ENCODE results near the gene GSKIP. TPM values are rescaled to one million over a fixed set of nuclear protein-coding genes. Genes with fewer than 3 reads are reported as not detected.
"Not testable (repeated sequence)": the region's sequence is repeated elsewhere in the genome, so short reads cannot be mapped to it uniquely, and the experiment has no call there.

GSKIP gene
- total RNA-seq, 1 donor from 2014 or later: 27.3 TPM

DNA sequence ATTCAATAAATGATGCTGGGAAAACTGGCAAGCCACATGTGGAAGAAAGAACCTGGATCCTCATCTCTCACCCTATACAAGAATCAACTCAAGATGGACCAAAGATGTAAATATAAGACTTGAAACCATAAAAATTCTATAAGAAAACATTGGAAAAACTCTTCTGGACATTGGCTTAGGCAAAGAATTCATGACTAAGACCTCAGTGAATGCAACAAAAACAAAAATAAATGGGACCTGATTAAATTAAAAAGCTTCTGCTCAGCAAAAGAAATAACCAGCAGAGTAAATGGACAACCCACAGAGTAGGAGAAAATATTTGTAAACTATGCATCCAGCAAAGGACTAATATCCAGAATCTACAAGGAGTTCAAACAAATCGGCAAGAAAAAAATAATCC is 24.8 kb upstream of the GSKIP start:
- Mint-ChIP-seq H3K4me3 (ENCODE audit: low read depth) (no peak overlapping the region), H3K4me1 (ENCODE audit: low read depth) (no peaks in the 10 kb centered on the region), H3K27ac (no peak overlapping the region), H3K36me3 (ENCODE audit: insufficient read depth) (peaks cover 26% of the 10 kb centered on the region), H3K27me3 (no peaks in the 10 kb centered on the region), H3K9me3 (ENCODE audit: low read depth) (peaks cover 4% of the 10 kb centered on the region)
- no peak for DNase-seq (ENCODE audit: low spot score, unreplicated experiment)
- TF ChIP-seq, protein P1, sequence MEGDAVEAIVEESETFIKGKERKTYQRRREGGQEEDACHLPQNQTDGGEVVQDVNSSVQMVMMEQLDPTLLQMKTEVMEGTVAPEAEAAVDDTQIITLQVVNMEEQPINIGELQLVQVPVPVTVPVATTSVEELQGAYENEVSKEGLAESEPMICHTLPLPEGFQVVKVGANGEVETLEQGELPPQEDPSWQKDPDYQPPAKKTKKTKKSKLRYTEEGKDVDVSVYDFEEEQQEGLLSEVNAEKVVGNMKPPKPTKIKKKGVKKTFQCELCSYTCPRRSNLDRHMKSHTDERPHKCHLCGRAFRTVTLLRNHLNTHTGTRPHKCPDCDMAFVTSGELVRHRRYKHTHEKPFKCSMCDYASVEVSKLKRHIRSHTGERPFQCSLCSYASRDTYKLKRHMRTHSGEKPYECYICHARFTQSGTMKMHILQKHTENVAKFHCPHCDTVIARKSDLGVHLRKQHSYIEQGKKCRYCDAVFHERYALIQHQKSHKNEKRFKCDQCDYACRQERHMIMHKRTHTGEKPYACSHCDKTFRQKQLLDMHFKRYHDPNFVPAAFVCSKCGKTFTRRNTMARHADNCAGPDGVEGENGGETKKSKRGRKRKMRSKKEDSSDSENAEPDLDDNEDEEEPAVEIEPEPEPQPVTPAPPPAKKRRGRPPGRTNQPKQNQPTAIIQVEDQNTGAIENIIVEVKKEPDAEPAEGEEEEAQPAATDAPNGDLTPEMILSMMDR (IDR thresholded peaks at IDR 0.05; ENCODE audit: unreplicated experiment): no peak

- no peaks in the 10 kb centered on the region for H3K4me1 Mint-ChIP-seq (ENCODE audit: low read depth)
- no peak overlapping the region for H3K27ac Mint-ChIP-seq
- TF ChIP-seq, protein P1 (IDR thresholded peaks at IDR 0.05; ENCODE audit: unreplicated experiment): no peak
- H3K4me3 Mint-ChIP-seq (ENCODE audit: low read depth): no peak overlapping the region
- peaks cover 21% of the 10 kb centered on the region for H3K36me3 Mint-ChIP-seq (ENCODE audit: insufficient read depth)
- H3K27me3 Mint-ChIP-seq: no peaks in the 10 kb centered on the region
- DNase-seq (ENCODE audit: low spot score, unreplicated experiment): no peak
- peaks cover 4% of the 10 kb centered on the region for H3K9me3 Mint-ChIP-seq (ENCODE audit: low read depth)
Measured at GRCh38 chr14:96341323-96341722, 22.0 kb upstream of the GSKIP start.

- peaks cover 1% of the 10 kb centered on the region for H3K36me3 Mint-ChIP-seq (ENCODE audit: insufficient read depth)
- H3K4me1 Mint-ChIP-seq (ENCODE audit: low read depth): no peaks in the 10 kb centered on the region
- H3K4me3 Mint-ChIP-seq (ENCODE audit: low read depth): no peak overlapping the region
- H3K27me3 Mint-ChIP-seq: no peaks in the 10 kb centered on the region
- no peak for DNase-seq (ENCODE audit: low spot score, unreplicated experiment)
- H3K27ac Mint-ChIP-seq: no peak overlapping the region
- no peaks in the 10 kb centered on the region for H3K9me3 Mint-ChIP-seq (ENCODE audit: low read depth)
- TF ChIP-seq, protein P1 (IDR thresholded peaks at IDR 0.05; ENCODE audit: unreplicated experiment): no peak
Measured at GRCh38 chr14:96345669-96346068, 17.7 kb upstream of the GSKIP start.

DNA sequence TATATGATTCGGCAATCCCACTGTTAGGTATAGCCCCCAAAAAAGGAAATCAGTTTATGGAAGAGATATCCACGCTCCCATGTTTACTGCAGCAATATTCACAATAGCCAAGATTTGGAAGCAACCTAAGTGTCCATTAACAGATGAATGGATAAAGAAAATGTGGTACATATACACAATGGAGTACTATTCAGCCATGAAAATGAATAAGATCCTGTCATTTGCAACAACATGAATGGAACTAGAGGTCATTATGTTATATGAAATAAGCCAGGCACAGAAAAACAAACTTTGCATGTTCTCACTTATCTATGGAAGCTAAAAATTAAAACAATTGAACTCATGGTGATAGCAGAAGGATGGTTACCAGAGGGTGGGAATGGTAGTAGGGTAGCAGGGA is 15.4 kb upstream of the GSKIP start:
- H3K9me3 Mint-ChIP-seq (ENCODE audit: low read depth); H3K36me3 Mint-ChIP-seq (ENCODE audit: insufficient read depth); H3K4me3 Mint-ChIP-seq (ENCODE audit: low read depth); H3K4me1 Mint-ChIP-seq (ENCODE audit: low read depth); DNase-seq (ENCODE audit: low spot score, unreplicated experiment); H3K27ac Mint-ChIP-seq; H3K27me3 Mint-ChIP-seq: not testable (repeated sequence)

GRCh38 chr14:96349286-96350075 is 13.8 kb upstream of the GSKIP start:
- H3K4me1 Mint-ChIP-seq (ENCODE audit: low read depth): no peaks in the 10 kb centered on the region
- TF ChIP-seq, protein P1 (IDR thresholded peaks at IDR 0.05; ENCODE audit: unreplicated experiment): no peak
- no peak overlapping the region for H3K4me3 Mint-ChIP-seq (ENCODE audit: low read depth)
- no peaks in the 10 kb centered on the region for H3K36me3 Mint-ChIP-seq (ENCODE audit: insufficient read depth)
- no peaks in the 10 kb centered on the region for H3K9me3 Mint-ChIP-seq (ENCODE audit: low read depth)
- no peaks in the 10 kb centered on the region for H3K27me3 Mint-ChIP-seq
- no peak for DNase-seq (ENCODE audit: low spot score, unreplicated experiment)
- no peak overlapping the region for H3K27ac Mint-ChIP-seq

GRCh38 chr14:96351986-96352385 is 11.3 kb upstream of the GSKIP start:
- Mint-ChIP-seq H3K9me3 (ENCODE audit: low read depth) (no peaks in the 10 kb centered on the region), H3K36me3 (ENCODE audit: insufficient read depth) (peaks cover 1% of the 10 kb centered on the region), H3K27me3 (no peaks in the 10 kb centered on the region), H3K4me3 (ENCODE audit: low read depth) (no peak overlapping the region), H3K4me1 (ENCODE audit: low read depth) (peaks cover 1% of the 10 kb centered on the region), H3K27ac (no peak overlapping the region)
- no peak for DNase-seq (ENCODE audit: low spot score, unreplicated experiment)
- TF ChIP-seq, protein P1 (IDR thresholded peaks at IDR 0.05; ENCODE audit: unreplicated experiment): no peak
